ENCODE results near the gene CD300A.

CD300A gene

GRCh38 chr17:74432766-74433391 is 33.6 kb upstream of the CD300A start:
- Histone ChIP-seq H3K27ac (ENCODE audit: extremely low read depth, low read depth, low read length) (no peak overlapping the region), H3K4me3 (ENCODE audit: low read depth, low read length) (peak overlapping the region; percentile 59), H3K4me1 (ENCODE audit: control insufficient read depth, insufficient read depth, low read length) (peaks cover 15% of the 10 kb centered on the region), H3K9me3 (ENCODE audit: control insufficient read depth, insufficient read depth, low read depth, low read length) (no peaks in the 10 kb centered on the region), H3K36me3 (ENCODE audit: control insufficient read depth in 2 of 2, insufficient read depth in 1 of 2, low read length in 2 of 2) (no peaks in the 10 kb centered on the region)
- CTCF ChIA-PET, result interaction anchor here (0.5 to 7.1 kb wide), 4 partner anchors 12 to 65 kb away, joined by 3 to 151 read pairs (median 5); no protein-coding TSS in a partner anchor
- POLR2A ChIA-PET, result no interaction called here
- peak; percentile 69 for TF ChIP-seq ZNF341 (tag by site-specific recombination; IDR thresholded peaks at IDR 0.05; ENCODE audit: low read depth)
- TF ChIP-seq, protein P1, sequence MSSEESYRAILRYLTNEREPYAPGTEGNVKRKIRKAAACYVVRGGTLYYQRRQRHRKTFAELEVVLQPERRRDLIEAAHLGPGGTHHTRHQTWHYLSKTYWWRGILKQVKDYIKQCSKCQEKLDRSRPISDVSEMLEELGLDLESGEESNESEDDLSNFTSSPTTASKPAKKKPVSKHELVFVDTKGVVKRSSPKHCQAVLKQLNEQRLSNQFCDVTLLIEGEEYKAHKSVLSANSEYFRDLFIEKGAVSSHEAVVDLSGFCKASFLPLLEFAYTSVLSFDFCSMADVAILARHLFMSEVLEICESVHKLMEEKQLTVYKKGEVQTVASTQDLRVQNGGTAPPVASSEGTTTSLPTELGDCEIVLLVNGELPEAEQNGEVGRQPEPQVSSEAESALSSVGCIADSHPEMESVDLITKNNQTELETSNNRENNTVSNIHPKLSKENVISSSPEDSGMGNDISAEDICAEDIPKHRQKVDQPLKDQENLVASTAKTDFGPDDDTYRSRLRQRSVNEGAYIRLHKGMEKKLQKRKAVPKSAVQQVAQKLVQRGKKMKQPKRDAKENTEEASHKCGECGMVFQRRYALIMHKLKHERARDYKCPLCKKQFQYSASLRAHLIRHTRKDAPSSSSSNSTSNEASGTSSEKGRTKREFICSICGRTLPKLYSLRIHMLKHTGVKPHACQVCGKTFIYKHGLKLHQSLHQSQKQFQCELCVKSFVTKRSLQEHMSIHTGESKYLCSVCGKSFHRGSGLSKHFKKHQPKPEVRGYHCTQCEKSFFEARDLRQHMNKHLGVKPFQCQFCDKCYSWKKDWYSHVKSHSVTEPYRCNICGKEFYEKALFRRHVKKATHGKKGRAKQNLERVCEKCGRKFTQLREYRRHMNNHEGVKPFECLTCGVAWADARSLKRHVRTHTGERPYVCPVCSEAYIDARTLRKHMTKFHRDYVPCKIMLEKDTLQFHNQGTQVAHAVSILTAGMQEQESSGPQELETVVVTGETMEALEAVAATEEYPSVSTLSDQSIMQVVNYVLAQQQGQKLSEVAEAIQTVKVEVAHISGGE (tag by site-specific recombination; conservative IDR thresholded peaks at IDR 0.05; ENCODE audit: low read depth), result no peak
- 0 out of 2 replicates have a peak, but pooled peaks have one; percentile 17 for TF ChIP-seq ZBTB48 (tag by site-specific recombination; IDR thresholded peaks at IDR 0.05)

- Histone ChIP-seq H3K4me1 (ENCODE audit: control insufficient read depth, insufficient read depth, low read length) (peaks cover 15% of the 10 kb centered on the region), H3K9me3 (ENCODE audit: control insufficient read depth, insufficient read depth, low read depth, low read length) (no peaks in the 10 kb centered on the region), H3K36me3 (ENCODE audit: control insufficient read depth in 2 of 2, insufficient read depth in 1 of 2, low read length in 2 of 2) (no peaks in the 10 kb centered on the region), H3K4me3 (ENCODE audit: low read depth, low read length) (no peak overlapping the region), H3K27ac (ENCODE audit: extremely low read depth, low read depth, low read length) (no peak overlapping the region; the same call in 1 of the 2 replicates)
- POLR2A ChIA-PET, result no interaction called here
- CTCF ChIA-PET, result interaction anchor here (0.5 to 7.1 kb wide), 4 partner anchors 12 to 66 kb away, joined by 3 to 151 read pairs (median 5); no protein-coding TSS in a partner anchor
- TF ChIP-seq ZNF558 (tag by site-specific recombination; IDR thresholded peaks at IDR 0.05), result no peak
- no peak for TF ChIP-seq ZFP41 (tag by site-specific recombination; IDR thresholded peaks at IDR 0.05; ENCODE audit: borderline replicate concordance)
- TF ChIP-seq ZNF660 (tag by site-specific recombination; IDR thresholded peaks at IDR 0.05), result no peak
- no peak for TF ChIP-seq ZNF416 (tag by site-specific recombination; IDR thresholded peaks at IDR 0.05)
- peak; percentile 32 for TF ChIP-seq GLIS1 (tag by site-specific recombination; IDR thresholded peaks at IDR 0.05)
- TF ChIP-seq, protein P2, sequence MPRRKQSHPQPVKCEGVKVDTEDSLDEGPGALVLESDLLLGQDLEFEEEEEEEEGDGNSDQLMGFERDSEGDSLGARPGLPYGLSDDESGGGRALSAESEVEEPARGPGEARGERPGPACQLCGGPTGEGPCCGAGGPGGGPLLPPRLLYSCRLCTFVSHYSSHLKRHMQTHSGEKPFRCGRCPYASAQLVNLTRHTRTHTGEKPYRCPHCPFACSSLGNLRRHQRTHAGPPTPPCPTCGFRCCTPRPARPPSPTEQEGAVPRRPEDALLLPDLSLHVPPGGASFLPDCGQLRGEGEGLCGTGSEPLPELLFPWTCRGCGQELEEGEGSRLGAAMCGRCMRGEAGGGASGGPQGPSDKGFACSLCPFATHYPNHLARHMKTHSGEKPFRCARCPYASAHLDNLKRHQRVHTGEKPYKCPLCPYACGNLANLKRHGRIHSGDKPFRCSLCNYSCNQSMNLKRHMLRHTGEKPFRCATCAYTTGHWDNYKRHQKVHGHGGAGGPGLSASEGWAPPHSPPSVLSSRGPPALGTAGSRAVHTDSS (tag by site-specific recombination; IDR thresholded peaks at IDR 0.05), result no peak
- TF ChIP-seq ZIC2 (tag by site-specific recombination; IDR thresholded peaks at IDR 0.05), result peak; percentile 57; the same call in 1 of the 2 replicates
- TF ChIP-seq, protein P3, sequence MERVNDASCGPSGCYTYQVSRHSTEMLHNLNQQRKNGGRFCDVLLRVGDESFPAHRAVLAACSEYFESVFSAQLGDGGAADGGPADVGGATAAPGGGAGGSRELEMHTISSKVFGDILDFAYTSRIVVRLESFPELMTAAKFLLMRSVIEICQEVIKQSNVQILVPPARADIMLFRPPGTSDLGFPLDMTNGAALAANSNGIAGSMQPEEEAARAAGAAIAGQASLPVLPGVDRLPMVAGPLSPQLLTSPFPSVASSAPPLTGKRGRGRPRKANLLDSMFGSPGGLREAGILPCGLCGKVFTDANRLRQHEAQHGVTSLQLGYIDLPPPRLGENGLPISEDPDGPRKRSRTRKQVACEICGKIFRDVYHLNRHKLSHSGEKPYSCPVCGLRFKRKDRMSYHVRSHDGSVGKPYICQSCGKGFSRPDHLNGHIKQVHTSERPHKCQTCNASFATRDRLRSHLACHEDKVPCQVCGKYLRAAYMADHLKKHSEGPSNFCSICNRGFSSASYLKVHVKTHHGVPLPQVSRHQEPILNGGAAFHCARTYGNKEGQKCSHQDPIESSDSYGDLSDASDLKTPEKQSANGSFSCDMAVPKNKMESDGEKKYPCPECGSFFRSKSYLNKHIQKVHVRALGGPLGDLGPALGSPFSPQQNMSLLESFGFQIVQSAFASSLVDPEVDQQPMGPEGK (tag by site-specific recombination; IDR thresholded peaks at IDR 0.05), result no peak
- TF ChIP-seq ZNF112 (tag by site-specific recombination; IDR thresholded peaks at IDR 0.05), result no peak
- no peak; the same call in 1 of the 2 replicates for TF ChIP-seq ZBTB17 (tag by site-specific recombination; IDR thresholded peaks at IDR 0.05)
- no peak for TF ChIP-seq ZNF664 (tag by site-specific recombination; IDR thresholded peaks at IDR 0.05)
- no peak for TF ChIP-seq ZNF292 (tag by site-specific recombination; IDR thresholded peaks at IDR 0.05; ENCODE audit: borderline replicate concordance, low read depth)
- no peak for TF ChIP-seq TCF7L2 (IDR thresholded peaks at IDR 0.05; ENCODE audit: borderline replicate concordance, low read depth, low read length)
- TF ChIP-seq SCRT2 (tag by site-specific recombination; IDR thresholded peaks at IDR 0.05), result peak; percentile 95
- no peak for TF ChIP-seq IKZF3 (tag by site-specific recombination; IDR thresholded peaks at IDR 0.05)
- 0 out of 2 replicates have a peak, but pooled peaks have one; percentile 20 for TF ChIP-seq ZFHX2 (tag by site-specific recombination; conservative IDR thresholded peaks at IDR 0.05)
- TF ChIP-seq, protein P4, sequence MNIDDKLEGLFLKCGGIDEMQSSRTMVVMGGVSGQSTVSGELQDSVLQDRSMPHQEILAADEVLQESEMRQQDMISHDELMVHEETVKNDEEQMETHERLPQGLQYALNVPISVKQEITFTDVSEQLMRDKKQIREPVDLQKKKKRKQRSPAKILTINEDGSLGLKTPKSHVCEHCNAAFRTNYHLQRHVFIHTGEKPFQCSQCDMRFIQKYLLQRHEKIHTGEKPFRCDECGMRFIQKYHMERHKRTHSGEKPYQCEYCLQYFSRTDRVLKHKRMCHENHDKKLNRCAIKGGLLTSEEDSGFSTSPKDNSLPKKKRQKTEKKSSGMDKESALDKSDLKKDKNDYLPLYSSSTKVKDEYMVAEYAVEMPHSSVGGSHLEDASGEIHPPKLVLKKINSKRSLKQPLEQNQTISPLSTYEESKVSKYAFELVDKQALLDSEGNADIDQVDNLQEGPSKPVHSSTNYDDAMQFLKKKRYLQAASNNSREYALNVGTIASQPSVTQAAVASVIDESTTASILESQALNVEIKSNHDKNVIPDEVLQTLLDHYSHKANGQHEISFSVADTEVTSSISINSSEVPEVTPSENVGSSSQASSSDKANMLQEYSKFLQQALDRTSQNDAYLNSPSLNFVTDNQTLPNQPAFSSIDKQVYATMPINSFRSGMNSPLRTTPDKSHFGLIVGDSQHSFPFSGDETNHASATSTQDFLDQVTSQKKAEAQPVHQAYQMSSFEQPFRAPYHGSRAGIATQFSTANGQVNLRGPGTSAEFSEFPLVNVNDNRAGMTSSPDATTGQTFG (tag by site-specific recombination; IDR thresholded peaks at IDR 0.05; ENCODE audit: borderline replicate concordance), result no peak
- TF ChIP-seq ZNF600 (tag by site-specific recombination; IDR thresholded peaks at IDR 0.05), result 0 out of 2 replicates have a peak, but pooled peaks have one; percentile 15
- TF ChIP-seq ZNF341 (tag by site-specific recombination; IDR thresholded peaks at IDR 0.05; ENCODE audit: low read depth), result 0 out of 2 replicates have a peak, but pooled peaks have one; percentile 12
- TF ChIP-seq ZNF174 (tag by site-specific recombination; IDR thresholded peaks at IDR 0.05), result no peak
- TF ChIP-seq ZNF530 (tag by site-specific recombination; IDR thresholded peaks at IDR 0.05; ENCODE audit: low read depth), result no peak
- no peak for TF ChIP-seq ZNF791 (tag by site-specific recombination; IDR thresholded peaks at IDR 0.05)
Measured at GRCh38 chr17:74433421-74434121, 32.9 kb upstream of the CD300A start.
